Natural killer cell (primary cell): ENCODE data around the gene NUDCD2. TPM values are rescaled to one million over a fixed set of nuclear protein-coding genes. Genes with fewer than 3 reads are reported as not detected.

Experiments used
- ATAC-seq, 3 donors: fragments of 150-1000 bp in 2 of 3; fragments of 200-7000 bp in 1 of 3; cut with Tn5 transposase; 1 replicate in 1 of 3; 2 replicates in 2 of 3; pipeline ENCODE4 v1.10.0; 2021; ENCODE audit warnings: mild to moderate bottlenecking in 2 of 3, moderate library complexity in 2 of 3
- DNase-seq, 2 donors: peaks; one replicate each; pipeline versions ENCODE4 v3.0.0 to v3.0.0-alpha.2; 2013 to 2021; ENCODE audit warnings: mixed read lengths in 1 of 2
- H3K27ac ChIP-seq: one replicate; pipeline ENCODE4 v1.5.1; 2013; ENCODE audit warnings: mild to moderate bottlenecking, low read length
- H3K27me3 ChIP-seq: one replicate; pipeline ENCODE4 v1.6.1; 2013; ENCODE audit warnings: low read length; ENCODE audit not compliant: control insufficient read depth, insufficient read depth
- H3K36me3 ChIP-seq: one replicate; pipeline ENCODE4 v1.6.1; 2013; ENCODE audit warnings: low read length; ENCODE audit not compliant: control insufficient read depth, insufficient read depth
- H3K4me1 ChIP-seq: one replicate; pipeline ENCODE4 v1.6.1; 2013; ENCODE audit warnings: low read length; ENCODE audit not compliant: control insufficient read depth, insufficient read depth
- H3K4me3 ChIP-seq: one replicate; pipeline ENCODE4 v1.5.1; 2013; ENCODE audit warnings: low read length
- H3K9me3 ChIP-seq: one replicate; pipeline ENCODE4 v1.6.1; 2013; ENCODE audit warnings: low read length; ENCODE audit not compliant: control insufficient read depth, insufficient read depth
- H3K27ac Mint-ChIP-seq, 2 donors: one replicate each; pipeline ENCODE4 v1.8.0; 2022; ENCODE audit warnings: mild to moderate bottlenecking in 2 of 2, mixed read lengths in 2 of 2, moderate library complexity in 1 of 2
- H3K27me3 Mint-ChIP-seq, 2 donors: one replicate each; pipeline ENCODE4 v1.8.0; 2022; ENCODE audit warnings: low read depth in 2 of 2, mixed read lengths in 2 of 2
- H3K36me3 Mint-ChIP-seq: one replicate; pipeline ENCODE4 v1.8.0; 2022; ENCODE audit warnings: mixed read lengths
- H3K4me1 Mint-ChIP-seq, 2 donors: one replicate each; pipeline ENCODE4 v1.8.0; 2022; ENCODE audit warnings: mixed read lengths in 2 of 2
- H3K4me3 Mint-ChIP-seq: one replicate; pipeline ENCODE4 v1.8.0; 2022; ENCODE audit warnings: mild to moderate bottlenecking, moderate library complexity, mixed read lengths
- H3K9me3 Mint-ChIP-seq, 2 donors: one replicate each; pipeline ENCODE4 v1.8.0; 2022; ENCODE audit warnings: mixed read lengths in 2 of 2
- WGBS: methylation state at CpG from one replicate; pipeline ENCODE4 v1.1.7; 2013; ENCODE audit warnings: missing lambda C conversion rate; ENCODE audit not compliant: insufficient coverage; 5-methylcytosine and 5-hydroxymethylcytosine counted together
- intact Hi-C: fragments of 100-400 bp; cut with micrococcal nuclease; formaldehyde crosslinking; loops from one replicate; pipeline ENCODE4 v1.14.2; 2022
- total RNA-seq, 4 donors: library from RNA; stranded (reverse); fragments of 120-200 nt in 1 of 4; gene quantifications; one replicate each; pipeline versions ENCODE4 v1.2.3 to v1.2.4, GENCODE V29; 2013 to 2022
- TF ChIP-seq, protein P1 (sequence below): fragments of 200-600 bp; IDR thresholded peaks from one replicate; pipeline ENCODE4 v1.8.0; 2022; ENCODE audit warnings: antibody characterized with exemption

The NUDCD2 gene
- total RNA-seq, 3 donors from 2014 or later (not counting 1 experiment from before 2014, with no cell fraction given) = 13.2 to 24.7 (median 21.7) TPM

- no peak overlapping the region for H3K27ac Mint-ChIP-seq
- no peaks in the 10 kb centered on the region for H3K36me3 ChIP-seq
- TF ChIP-seq, protein P1, sequence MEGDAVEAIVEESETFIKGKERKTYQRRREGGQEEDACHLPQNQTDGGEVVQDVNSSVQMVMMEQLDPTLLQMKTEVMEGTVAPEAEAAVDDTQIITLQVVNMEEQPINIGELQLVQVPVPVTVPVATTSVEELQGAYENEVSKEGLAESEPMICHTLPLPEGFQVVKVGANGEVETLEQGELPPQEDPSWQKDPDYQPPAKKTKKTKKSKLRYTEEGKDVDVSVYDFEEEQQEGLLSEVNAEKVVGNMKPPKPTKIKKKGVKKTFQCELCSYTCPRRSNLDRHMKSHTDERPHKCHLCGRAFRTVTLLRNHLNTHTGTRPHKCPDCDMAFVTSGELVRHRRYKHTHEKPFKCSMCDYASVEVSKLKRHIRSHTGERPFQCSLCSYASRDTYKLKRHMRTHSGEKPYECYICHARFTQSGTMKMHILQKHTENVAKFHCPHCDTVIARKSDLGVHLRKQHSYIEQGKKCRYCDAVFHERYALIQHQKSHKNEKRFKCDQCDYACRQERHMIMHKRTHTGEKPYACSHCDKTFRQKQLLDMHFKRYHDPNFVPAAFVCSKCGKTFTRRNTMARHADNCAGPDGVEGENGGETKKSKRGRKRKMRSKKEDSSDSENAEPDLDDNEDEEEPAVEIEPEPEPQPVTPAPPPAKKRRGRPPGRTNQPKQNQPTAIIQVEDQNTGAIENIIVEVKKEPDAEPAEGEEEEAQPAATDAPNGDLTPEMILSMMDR = no peak
- DNase-seq (no peak), ATAC-seq (no peak)
- no peaks in the 10 kb centered on the region for H3K4me1 Mint-ChIP-seq
- H3K36me3 Mint-ChIP-seq = no peaks in the 10 kb centered on the region
- no peaks in the 10 kb centered on the region for H3K4me1 ChIP-seq
- no peak overlapping the region for H3K27ac ChIP-seq
- intact Hi-C loops = no loop called here
- WGBS = 100% methylated on average over 1 of the region's 2 CpGs
- no peaks in the 10 kb centered on the region for H3K27me3 Mint-ChIP-seq
- no peak overlapping the region for H3K4me3 Mint-ChIP-seq
- H3K27me3 ChIP-seq = no peaks in the 10 kb centered on the region
- no peak overlapping the region for H3K4me3 ChIP-seq
- H3K9me3 Mint-ChIP-seq = no peaks in the 10 kb centered on the region
- no peaks in the 10 kb centered on the region for H3K9me3 ChIP-seq
Measured at GRCh38 chr5:163478126-163478981, 18.5 kb upstream of the NUDCD2 start.

GRCh38 chr5:163475411-163475810, 15.5 kb upstream of the NUDCD2 start:
- Histone ChIP-seq H3K4me3 (no peak overlapping the region), H3K36me3 (no peaks in the 10 kb centered on the region), H3K9me3 (no peaks in the 10 kb centered on the region), H3K4me1 (no peaks in the 10 kb centered on the region), H3K27ac (no peak overlapping the region), H3K27me3 (no peaks in the 10 kb centered on the region)
- Mint-ChIP-seq H3K27me3 (no peaks in the 10 kb centered on the region), H3K4me3 (no peak overlapping the region), H3K27ac (no peak overlapping the region), H3K9me3 (no peaks in the 10 kb centered on the region), H3K4me1 (no peaks in the 10 kb centered on the region), H3K36me3 (no peaks in the 10 kb centered on the region)
- intact Hi-C loops = no loop called here
- 100% methylated on average over 1 of the region's 2 CpGs for WGBS
- TF ChIP-seq, protein P1 = no peak
- DNase-seq (no peak), ATAC-seq (no peak)

- H3K9me3 ChIP-seq = no peaks in the 10 kb centered on the region
- no peak overlapping the region for H3K27ac Mint-ChIP-seq
- no peak overlapping the region for H3K27ac ChIP-seq
- intact Hi-C loops = no loop called here
- no peak overlapping the region for H3K4me3 Mint-ChIP-seq
- H3K9me3 Mint-ChIP-seq = no peaks in the 10 kb centered on the region
- no peak overlapping the region for H3K4me3 ChIP-seq
- WGBS = 81% methylated on average over 3 of the region's 3 CpGs
- DNase-seq (peak in 1 of 2 donors; percentile 63), ATAC-seq (peak in 2 of 3 donors; percentile 67 to 83)
- no peaks in the 10 kb centered on the region for H3K36me3 ChIP-seq
- H3K27me3 ChIP-seq = no peaks in the 10 kb centered on the region
- H3K36me3 Mint-ChIP-seq = no peaks in the 10 kb centered on the region
- no peaks in the 10 kb centered on the region for H3K4me1 ChIP-seq
- no peaks in the 10 kb centered on the region for H3K27me3 Mint-ChIP-seq
- H3K4me1 Mint-ChIP-seq = no peaks in the 10 kb centered on the region
- TF ChIP-seq, protein P1 = peak; percentile 31
Measured at GRCh38 chr5:163473635-163474243, 13.8 kb upstream of the NUDCD2 start.
